SJSA1 (cell line): Measurements from ENCODE around the gene DUSP2. TPM values are rescaled to one million over a fixed set of nuclear protein-coding genes. Genes with fewer than 3 reads are reported as not detected.

ENCODE experiments used
- DNase-seq, 2 experiments: peaks; one replicate each; pipeline ENCODE4 v3.0.0-alpha.2; 2015 to 2020; ENCODE audit warnings: low spot score in 2 of 2, low read depth in 1 of 2
- H3K27ac ChIP-seq: fragments of 250-450 bp; sonication (Bioruptor Pico); 2 replicates; pipeline ENCODE4 v1.5.1; 2020; ENCODE audit warnings: mild to moderate bottlenecking, moderate library complexity
- H3K27me3 ChIP-seq: fragments of 250-450 bp; sonication (Bioruptor Pico); replicated peaks from 2 replicates; pipeline ENCODE4 v1.5.1; 2020; ENCODE audit warnings: mild to moderate bottlenecking, moderate library complexity
- H3K36me3 ChIP-seq: fragments of 250-450 bp; sonication (Bioruptor Pico); 2 replicates; pipeline ENCODE4 v1.5.1; 2020; ENCODE audit warnings: mild to moderate bottlenecking
- H3K4me1 ChIP-seq: fragments of 250-450 bp; sonication (Bioruptor Pico); replicated peaks from 2 replicates; pipeline ENCODE4 v1.6.1; 2021; ENCODE audit warnings: mild to moderate bottlenecking
- H3K4me3 ChIP-seq: fragments of 250-450 bp; sonication (Bioruptor Pico); 2 replicates; pipeline ENCODE4 v1.5.1; 2020; ENCODE audit warnings: mild to moderate bottlenecking
- H3K9me3 ChIP-seq: fragments of 250-450 bp; sonication (Bioruptor Pico); replicated peaks from 2 replicates; pipeline ENCODE4 v1.5.1; 2020; ENCODE audit warnings: mild to moderate bottlenecking
- total RNA-seq: library from RNA; depleted of rRNA; stranded (reverse); fragments of >200 nt; shearing (Covaris generic); gene quantifications from 2 replicates; pipeline ENCODE4 v1.2.3, GENCODE V29; 2014

Gene DUSP2
- total RNA-seq, 1 experiment from 2014 or later = 0.24 TPM

DNA sequence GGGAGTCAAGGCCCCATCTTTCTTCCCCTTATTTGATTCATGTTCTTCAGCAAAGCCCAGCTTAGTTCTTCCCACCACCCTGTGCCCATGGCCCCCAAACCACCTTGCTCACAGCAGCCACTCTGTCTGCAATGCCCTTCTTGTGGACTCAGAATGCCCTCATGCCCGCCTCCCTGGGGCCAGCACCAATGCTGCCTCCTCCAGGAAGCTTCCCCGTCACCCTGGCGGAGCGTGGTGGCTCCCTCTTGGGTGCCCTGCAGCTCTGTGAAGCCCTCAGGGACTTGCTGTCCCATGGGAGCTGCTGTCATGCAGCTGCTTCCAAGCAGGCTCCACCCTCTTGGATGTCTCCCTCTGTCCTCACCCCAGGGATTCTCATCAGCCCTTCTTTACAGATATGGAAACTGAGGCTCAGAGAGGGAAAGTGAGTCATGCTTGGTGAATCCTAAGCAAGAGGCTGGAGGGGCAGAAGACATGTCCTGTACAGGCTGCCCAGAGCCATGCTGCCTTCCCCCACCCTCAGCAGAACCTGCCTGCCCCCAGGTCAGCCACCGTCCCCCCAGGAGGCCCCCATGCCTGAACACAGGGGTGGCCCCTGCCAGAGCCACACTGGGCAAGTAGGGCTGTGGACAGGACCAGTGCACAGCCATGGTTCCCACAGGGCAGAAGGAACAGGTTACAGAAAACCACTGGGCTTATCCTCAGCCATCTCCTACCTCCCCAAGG lies 11.8 kb upstream of the DUSP2 start:
- Histone ChIP-seq H3K4me1 (0 out of 2 replicates have a peak, but pooled peaks cover 5% of the 10 kb centered on the region), H3K27me3 (peaks cover 3% of the 10 kb centered on the region; the same call in 1 of the 2 replicates), H3K36me3 (no peaks in the 10 kb centered on the region), H3K9me3 (no peaks in the 10 kb centered on the region), H3K27ac (no peak overlapping the region), H3K4me3 (no peak overlapping the region)
- DNase-seq = no peak

DNA sequence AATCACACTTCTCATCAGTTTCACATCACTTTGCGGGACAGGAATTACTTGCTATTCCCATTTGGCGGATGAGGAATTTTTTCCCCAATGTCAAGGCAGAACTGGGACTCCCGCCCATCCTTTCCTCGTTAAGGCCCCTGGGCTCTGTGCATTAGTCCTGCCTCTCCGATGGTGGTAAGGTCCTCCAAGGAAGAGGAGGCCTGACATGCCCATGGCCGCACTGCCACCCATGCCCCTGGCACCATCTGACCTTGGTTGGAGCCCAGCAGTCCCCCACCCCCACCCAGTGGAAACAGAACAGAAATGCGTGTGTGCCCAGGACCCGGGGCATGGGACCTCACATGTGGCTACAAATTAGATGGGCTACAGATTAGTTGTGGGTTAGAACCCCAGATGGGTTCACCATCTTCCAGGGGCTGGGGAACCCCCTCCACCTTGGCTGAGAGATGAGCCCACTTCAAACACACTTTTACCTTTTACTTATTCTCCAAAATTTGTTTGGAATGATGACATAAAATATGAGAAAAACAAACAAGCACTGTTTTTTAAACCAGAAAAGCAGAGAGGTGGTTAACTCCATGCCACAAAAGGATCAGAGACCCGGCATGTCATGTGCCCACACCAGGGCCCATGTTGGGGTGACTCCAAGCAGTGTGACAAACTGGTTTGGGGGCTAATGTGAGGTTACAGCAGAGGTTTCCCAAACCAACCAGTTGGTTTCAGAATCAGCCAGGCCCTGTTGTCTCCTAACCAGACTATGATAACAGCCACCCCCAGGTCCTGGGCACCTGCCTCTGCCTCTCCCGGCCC lies 11.0 kb upstream of the DUSP2 start:
- Histone ChIP-seq H3K4me3 (no peak overlapping the region), H3K4me1 (no peaks in the 10 kb centered on the region), H3K36me3 (no peaks in the 10 kb centered on the region), H3K27me3 (peaks cover 3% of the 10 kb centered on the region; the same call in 1 of the 2 replicates), H3K9me3 (no peaks in the 10 kb centered on the region), H3K27ac (no peak overlapping the region)
- no peak for DNase-seq

DNA sequence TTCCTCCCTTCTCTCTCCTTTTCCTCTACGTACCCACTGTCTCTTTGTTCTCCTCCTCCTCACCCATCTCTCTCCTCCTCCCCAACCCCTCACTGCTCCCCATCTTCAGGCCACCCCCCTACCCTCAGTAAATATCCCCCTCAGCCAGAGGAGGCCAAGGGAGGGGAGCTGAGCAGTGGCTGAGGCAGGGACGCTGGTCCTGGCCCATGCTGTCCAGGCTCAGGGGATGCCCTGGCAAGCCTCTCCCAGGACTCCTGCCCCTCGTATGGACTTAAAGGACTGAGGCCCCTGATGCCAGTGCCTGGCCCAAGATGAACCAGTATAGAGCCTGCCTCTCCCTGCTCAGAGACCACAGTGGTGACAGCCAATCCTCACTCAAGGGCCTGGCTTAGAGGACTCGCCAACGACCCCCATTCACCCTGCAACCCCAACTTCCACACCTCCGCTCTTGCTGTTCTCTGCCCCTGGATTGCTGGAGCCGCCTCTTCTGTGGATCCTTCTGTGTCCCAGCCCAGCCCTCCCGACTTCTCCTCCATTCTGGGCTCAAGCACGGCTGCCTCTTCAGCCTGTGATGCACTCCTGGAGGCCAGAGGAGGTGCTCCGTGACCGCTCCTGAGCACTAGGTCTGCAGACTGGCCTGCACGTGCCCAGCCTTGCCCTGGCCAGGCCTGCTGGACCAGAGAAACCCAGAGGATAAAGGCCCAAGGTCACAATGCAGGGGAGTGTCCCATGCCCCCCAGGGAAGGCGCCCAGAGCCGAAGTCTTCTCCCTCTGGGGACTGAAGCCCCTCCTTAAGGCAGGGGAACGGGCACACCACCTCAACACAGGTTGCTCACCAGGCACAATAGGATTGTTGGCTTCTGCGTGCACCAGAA lies 9.5 kb upstream of the DUSP2 start:
- DNase-seq = no peak
- H3K36me3 ChIP-seq = no peaks in the 10 kb centered on the region
- 0 out of 2 replicates have a peak, but pooled peaks cover 3% of the 10 kb centered on the region for H3K27me3 ChIP-seq
- no peaks in the 10 kb centered on the region for H3K9me3 ChIP-seq
- no peak overlapping the region for H3K4me3 ChIP-seq
- H3K4me1 ChIP-seq = no peaks in the 10 kb centered on the region
- H3K27ac ChIP-seq = no peak overlapping the region

DNA sequence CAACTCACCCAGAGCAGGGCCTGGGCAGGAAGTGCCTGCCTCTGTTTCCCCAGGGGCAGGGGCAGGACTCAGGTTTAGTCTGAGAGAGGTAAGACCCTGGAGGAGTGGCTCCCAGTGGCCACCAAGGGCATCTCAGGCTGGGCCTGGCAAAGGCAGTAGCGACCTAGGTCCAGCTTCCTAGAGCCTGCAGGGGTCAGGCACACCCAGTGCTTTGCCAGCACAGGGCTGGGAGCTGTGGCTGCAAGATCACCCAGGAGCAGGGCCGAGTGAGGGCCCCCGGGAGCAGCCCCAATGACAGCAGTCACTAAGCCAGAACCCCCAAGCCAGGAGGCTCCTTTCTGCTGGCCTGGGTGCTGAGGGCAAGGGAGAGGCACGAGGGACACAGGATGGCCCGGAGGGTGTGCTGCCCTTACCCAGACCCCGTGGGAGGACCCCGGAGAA lies 8.8 kb upstream of the DUSP2 start:
- 0 out of 2 replicates have a peak, but pooled peaks cover 3% of the 10 kb centered on the region for H3K27me3 ChIP-seq
- H3K4me3 ChIP-seq = no peak overlapping the region
- no peaks in the 10 kb centered on the region for H3K36me3 ChIP-seq
- no peaks in the 10 kb centered on the region for H3K9me3 ChIP-seq
- peaks cover 3% of the 10 kb centered on the region for H3K4me1 ChIP-seq
- H3K27ac ChIP-seq = no peak overlapping the region
- DNase-seq = no peak

DNA sequence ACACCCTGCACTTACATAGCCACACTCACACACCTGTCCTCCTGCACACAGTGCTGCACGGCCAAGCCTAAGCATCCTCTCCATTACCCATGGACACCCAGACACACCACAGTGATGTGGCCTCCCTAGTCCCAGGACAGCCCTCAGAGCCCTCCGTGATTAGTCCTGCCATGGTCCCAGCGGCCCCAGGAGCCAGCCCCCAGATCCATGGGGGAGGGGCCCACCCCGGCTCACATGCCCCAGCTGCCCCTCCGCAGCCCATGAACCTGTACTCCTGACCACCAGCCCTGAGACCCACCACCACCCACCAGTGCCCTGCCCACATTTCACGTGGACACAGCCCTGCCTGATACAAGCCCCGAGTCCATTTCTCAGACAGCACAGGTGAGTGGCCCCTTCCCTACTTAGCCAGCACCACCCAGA lies 8.1 kb upstream of the DUSP2 start:
- DNase-seq = no peak
- 0 out of 2 replicates have a peak, but pooled peaks cover 2% of the 10 kb centered on the region for H3K27me3 ChIP-seq

DNA sequence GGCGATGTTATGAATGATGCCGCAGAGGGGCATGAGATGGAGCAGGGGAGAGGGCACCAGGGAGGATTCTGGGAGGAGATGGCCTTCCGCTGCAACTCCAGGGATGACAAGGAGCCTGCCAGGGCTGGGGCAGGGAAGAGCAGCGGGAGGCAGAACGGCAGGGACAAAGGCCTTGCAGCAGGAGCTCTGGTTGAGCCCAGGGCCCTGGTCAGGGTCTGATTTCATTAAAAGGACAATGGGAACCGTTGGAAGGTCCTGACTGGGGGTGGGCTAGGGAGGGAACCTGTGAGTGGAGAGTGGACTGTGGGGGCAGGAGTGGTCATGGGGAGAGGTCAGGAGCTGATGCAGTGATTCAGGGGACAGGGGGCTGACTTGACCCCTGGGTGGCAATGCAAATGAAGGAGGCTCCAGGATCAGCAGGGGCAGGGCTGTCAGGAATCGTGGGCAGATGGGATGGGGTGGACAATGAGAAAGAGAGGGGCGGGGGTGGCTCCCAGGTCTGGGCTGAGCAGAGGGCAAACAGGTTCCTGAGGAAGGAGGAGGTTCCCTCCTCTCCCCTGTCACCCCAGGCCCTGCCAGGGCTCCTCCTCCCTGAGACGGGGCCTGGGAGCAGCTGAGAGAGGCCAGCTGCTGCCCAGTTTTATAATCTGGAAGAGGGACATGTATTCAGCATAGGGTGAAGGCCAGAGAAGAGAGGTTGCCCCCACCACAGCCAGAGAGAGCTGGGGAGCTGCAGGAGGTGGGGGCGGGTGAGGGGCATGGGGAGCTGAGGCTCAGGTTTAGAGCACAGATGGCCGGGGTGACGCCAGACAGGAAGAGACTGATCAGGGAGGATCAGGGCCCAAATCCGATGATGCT lies 7.3 kb upstream of the DUSP2 start:
- no peaks in the 10 kb centered on the region for H3K9me3 ChIP-seq
- H3K27ac ChIP-seq = no peak overlapping the region
- no peak overlapping the region for H3K4me3 ChIP-seq
- peaks cover 18% of the 10 kb centered on the region for H3K4me1 ChIP-seq
- no peaks in the 10 kb centered on the region for H3K36me3 ChIP-seq
- no peaks in the 10 kb centered on the region for H3K27me3 ChIP-seq
- no peak for DNase-seq

More for the DNA sequence above, 8.1 kb upstream of the DUSP2 start:
- Histone ChIP-seq H3K4me3 (no peak overlapping the region), H3K9me3 (no peaks in the 10 kb centered on the region), H3K27ac (no peak overlapping the region), H3K4me1 (peaks cover 10% of the 10 kb centered on the region), H3K36me3 (no peaks in the 10 kb centered on the region)

DNA sequence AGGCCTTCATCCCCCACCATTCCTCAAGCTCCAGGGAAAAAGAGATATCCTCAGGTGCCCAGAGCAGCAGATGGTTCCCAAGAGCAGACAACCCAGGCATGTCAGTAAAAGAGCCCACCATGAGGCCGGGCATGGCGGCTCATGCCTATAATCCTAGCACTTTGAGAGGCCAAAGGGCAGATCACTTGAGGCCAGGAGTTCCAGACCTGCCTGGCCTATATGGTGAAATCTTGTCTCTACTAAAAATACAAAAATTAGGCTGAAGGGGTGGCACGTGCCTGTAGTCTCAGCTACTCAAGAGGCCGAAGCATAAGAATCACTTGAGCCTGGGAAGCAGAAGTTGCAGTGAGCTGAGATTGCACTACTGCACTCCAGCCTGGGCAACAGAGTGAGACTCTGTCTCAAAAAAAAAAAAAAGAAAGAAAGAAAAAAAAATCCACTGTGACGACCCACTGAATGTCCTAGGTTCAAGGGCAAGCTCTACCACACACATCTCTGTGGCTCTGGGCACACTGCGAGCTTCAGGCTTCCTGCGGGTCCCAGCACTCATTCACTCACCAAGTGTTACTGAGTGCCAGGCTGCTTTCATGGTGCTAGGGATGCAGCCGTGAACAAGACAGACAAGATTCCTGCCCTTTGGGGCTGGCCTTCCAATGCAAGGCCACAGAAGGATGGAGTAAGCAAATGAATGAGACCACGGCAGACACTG lies 6.5 kb upstream of the DUSP2 start:
- Histone ChIP-seq H3K9me3 (no peaks in the 10 kb centered on the region), H3K27me3 (no peaks in the 10 kb centered on the region), H3K4me3 (no peak overlapping the region), H3K4me1 (peaks cover 26% of the 10 kb centered on the region), H3K36me3 (no peaks in the 10 kb centered on the region), H3K27ac (no peak overlapping the region)
- no peak for DNase-seq

DNA sequence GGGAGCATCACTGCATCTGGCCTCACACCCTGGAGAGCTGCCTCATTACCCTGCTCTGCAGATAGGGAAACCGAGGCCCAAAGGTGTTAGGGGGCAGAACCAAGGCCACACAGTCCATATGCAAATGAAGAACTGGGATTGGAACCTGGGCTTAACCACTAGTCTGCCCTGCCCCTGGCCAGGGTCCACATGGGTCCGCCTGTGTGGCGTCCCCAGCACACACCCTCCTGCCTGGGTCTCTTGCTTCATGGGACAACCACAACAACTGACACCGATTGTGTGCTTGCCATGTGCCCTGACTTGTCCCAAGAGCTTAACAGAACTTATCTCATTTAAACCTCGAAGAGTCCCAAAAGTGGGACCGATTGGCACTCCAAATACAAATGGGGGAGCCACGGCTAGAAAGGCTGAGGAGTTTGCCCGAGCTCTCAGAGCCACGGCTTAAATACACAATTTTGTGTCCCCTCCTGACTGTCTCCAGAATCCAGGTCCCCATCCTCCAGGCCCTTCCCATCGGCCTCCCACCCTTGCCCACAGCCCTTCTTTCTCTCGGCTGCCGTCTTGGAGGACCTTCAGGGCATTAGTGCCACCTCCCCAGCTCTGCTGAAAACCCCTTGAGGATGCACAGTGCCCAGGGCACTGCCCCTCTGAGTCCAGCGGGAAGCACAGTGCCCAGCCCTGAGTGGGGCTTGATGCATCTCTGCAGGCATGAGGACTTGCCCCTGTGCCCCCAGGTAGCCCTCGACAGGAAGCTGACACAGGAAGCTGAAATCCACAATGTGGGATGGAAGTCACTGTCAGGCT lies 5.8 kb upstream of the DUSP2 start:
- no peaks in the 10 kb centered on the region for H3K36me3 ChIP-seq
- no peaks in the 10 kb centered on the region for H3K27me3 ChIP-seq
- peaks cover 30% of the 10 kb centered on the region for H3K4me1 ChIP-seq
- no peaks in the 10 kb centered on the region for H3K9me3 ChIP-seq
- DNase-seq = no peak
- H3K27ac ChIP-seq = no peak overlapping the region
- H3K4me3 ChIP-seq = no peak overlapping the region

DNA sequence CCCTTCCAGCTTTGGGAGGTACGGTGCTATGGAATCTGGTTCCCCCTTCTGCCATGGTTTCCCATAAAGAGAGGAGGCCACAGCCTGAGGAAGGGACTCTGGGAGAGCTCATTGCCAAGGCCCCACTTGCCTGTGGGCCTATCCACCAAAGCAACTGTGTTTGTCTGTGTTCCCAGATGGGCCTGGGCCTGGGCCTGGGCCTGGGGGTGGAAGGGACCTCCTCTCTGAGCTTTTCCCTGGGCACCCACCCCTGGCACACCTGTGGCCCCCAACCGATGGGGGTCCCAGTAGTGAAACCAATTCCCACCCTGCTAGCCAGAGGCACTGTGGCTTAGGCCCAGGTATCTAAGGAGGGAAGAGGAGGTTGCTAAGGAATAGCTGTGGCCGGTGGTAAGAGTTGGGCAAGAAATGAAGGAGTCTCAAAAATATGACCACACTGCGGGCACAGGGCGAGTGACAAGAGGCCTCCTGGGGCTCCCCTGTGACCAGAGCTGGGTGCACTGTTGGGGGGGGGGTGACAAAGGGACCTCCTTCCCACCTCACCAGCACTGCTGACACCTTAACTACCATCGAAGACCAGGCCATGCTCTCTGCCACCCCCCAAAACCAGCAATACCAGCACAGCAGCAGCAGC lies 4.9 kb upstream of the DUSP2 start:
- Histone ChIP-seq H3K27ac (no peak overlapping the region), H3K9me3 (no peaks in the 10 kb centered on the region; the same call in 1 of the 2 replicates), H3K4me1 (peaks cover 36% of the 10 kb centered on the region), H3K27me3 (peaks cover 5% of the 10 kb centered on the region), H3K4me3 (no peak overlapping the region), H3K36me3 (no peaks in the 10 kb centered on the region)
- DNase-seq = no peak

DNA sequence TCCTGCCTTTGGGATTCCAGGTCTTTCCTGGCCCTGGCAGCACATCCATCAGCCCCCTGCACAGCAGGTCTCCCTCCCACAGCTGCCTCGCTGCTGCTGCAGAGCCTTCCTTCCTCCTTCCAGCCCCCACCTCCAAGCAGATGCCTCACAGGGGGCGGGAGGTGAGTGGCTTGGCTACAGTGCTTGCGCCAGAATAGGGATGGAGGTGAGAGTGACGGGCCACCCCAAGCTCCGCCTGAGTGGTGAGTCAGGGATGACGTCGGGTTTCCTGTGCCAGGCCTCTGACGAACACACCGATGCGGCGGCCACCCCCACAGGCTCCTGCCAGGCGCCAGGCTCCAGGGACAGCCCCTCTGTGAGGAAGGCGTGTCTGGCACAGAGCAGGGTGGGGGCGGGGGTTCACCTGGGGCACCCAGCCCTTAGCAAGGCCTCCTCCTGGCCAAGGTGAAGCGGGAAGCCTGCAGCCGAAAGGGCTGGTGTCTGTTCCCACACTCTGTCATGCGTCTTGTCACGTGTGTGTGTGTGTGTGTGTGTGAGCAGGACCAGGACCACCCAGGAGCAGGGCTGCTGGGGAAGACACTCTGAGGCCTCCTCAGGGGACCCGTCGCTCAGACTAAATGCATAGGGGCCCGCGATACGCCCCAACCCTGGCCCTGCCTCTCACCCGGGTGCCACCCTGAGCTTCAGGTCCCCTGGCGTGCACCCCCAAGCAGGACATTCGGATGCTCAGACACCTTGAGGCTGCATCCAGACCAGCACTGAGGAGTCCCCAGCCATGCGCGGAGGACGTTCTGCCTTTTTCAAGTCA lies 3.4 kb upstream of the DUSP2 start:
- Histone ChIP-seq H3K27me3 (peaks cover 14% of the 10 kb centered on the region), H3K27ac (peak overlapping the region; percentile 84), H3K9me3 (peaks cover 4% of the 10 kb centered on the region), H3K4me1 (peaks cover 44% of the 10 kb centered on the region), H3K36me3 (peaks cover 6% of the 10 kb centered on the region; the same call in 1 of the 2 replicates), H3K4me3 (peak overlapping the region; percentile 15; the same call in 1 of the 2 replicates)
- DNase-seq = peak; percentile 94 to 96
